Lower leg skin (tissue), 4 donors: ENCODE measurements around the gene BCAT1. TPM values are rescaled to one million over a fixed set of nuclear protein-coding genes. Genes with fewer than 3 reads are reported as not detected.
"Not testable (repeated sequence)": the region's sequence is repeated elsewhere in the genome, so short reads cannot be mapped to it uniquely, and the experiment has no call there.

ENCODE experiments used
- DNase-seq, 2 donors: peaks; one replicate each; pipeline ENCODE4 v3.0.0-alpha.2; 2019; ENCODE audit warnings: low spot score in 2 of 2
- H3K4me3 ChIP-seq: fragments of 200-600 bp; sonication (generic); 2 replicates; pipeline ENCODE4 v1.5.1; 2017; ENCODE audit warnings: mild to moderate bottlenecking, low read depth; ENCODE audit not compliant: poor library complexity, severe bottlenecking
- POLR2A ChIP-seq, 2 donors: fragments of 450-650 bp; IDR thresholded peaks; one replicate each; pipeline ENCODE4 v1.6.1; 2016 to 2017; ENCODE audit warnings: antibody characterized with exemption in 2 of 2, mild to moderate bottlenecking in 1 of 2, moderate library complexity in 1 of 2
- WGBS, 2 donors: methylation state at CpG; one replicate each; pipeline ENCODE4 v1.1.5; 2018; 5-methylcytosine and 5-hydroxymethylcytosine counted together
- intact Hi-C: fragments of 100-400 bp; cut with DNase I; formaldehyde crosslinking; loops from one replicate; pipeline ENCODE4 v1.15.0; 2023; ENCODE audit warnings: low total_unique reads
- total RNA-seq, 4 donors: library from RNA; depleted of rRNA; stranded (reverse); fragments of >200 nt; gene quantifications; one replicate each; pipeline ENCODE4 v1.1.0, GENCODE V29; 2016
- TF ChIP-seq, protein P1 (sequence below), 3 donors: fragments of 450-650 bp; IDR thresholded peaks; one replicate each; pipeline ENCODE4 v1.5.1; 2016; ENCODE audit warnings: antibody characterized with exemption in 3 of 3, mild to moderate bottlenecking in 3 of 3, moderate library complexity in 2 of 3

The BCAT1 gene
- total RNA-seq, 4 donors from 2014 or later: 1.0 to 4.6 (median 2.8) TPM

DNA sequence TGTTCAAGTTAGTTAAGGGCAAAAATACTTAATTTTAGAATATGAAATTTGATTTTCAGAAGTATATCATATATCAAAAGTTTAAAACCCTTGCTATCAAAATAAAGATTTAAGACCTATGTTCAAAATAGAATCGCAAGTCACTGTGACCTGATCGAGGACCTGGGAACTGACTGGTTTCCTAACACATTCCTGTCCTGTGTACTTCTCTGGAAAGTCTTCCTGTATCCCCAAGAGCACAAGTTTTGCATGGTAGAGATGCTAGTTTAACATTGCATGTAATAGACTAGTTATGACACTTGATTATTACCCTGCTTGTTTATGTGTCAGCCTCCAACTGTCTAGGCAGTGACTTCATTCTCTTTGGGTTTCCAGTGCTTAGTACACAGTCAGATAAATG is 30.3 kb downstream of the BCAT1 start:
- TF ChIP-seq POLR2A (IDR thresholded peaks at IDR 0.05): no peak
- TF ChIP-seq, protein P1, sequence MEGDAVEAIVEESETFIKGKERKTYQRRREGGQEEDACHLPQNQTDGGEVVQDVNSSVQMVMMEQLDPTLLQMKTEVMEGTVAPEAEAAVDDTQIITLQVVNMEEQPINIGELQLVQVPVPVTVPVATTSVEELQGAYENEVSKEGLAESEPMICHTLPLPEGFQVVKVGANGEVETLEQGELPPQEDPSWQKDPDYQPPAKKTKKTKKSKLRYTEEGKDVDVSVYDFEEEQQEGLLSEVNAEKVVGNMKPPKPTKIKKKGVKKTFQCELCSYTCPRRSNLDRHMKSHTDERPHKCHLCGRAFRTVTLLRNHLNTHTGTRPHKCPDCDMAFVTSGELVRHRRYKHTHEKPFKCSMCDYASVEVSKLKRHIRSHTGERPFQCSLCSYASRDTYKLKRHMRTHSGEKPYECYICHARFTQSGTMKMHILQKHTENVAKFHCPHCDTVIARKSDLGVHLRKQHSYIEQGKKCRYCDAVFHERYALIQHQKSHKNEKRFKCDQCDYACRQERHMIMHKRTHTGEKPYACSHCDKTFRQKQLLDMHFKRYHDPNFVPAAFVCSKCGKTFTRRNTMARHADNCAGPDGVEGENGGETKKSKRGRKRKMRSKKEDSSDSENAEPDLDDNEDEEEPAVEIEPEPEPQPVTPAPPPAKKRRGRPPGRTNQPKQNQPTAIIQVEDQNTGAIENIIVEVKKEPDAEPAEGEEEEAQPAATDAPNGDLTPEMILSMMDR (IDR thresholded peaks at IDR 0.05): no peak
- H3K4me3 ChIP-seq: no peak overlapping the region
- WGBS, 2 donors: 35 to 39% methylated on average over 2 of the region's 2 CpGs
- DNase-seq: no peak
- intact Hi-C loops: no loop called here

DNA sequence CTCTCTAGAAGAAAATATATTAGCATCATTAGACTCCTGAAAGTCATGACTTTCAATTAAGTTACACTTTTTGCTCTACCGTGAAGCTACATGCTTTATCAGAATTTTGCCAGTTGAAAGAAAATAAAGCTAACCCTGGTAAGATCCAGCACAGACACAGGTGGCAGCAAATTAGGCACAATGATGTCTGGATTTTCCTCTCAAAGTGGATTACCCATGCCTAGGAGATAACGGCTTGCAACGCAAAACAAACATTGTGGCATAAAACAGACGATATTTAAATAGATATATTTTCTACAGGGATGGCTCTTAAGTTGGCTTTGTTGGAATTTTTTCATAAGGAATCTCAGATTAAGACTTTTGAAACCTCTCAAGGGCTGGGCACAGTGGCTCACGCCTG is 33.4 kb downstream of the BCAT1 start:
- DNase-seq: no peak
- 86 to 87% methylated on average over 5 of the region's 5 CpGs for WGBS, 2 donors
- TF ChIP-seq POLR2A (IDR thresholded peaks at IDR 0.05): no peak
- TF ChIP-seq, protein P1 (IDR thresholded peaks at IDR 0.05): no peak
- no peak overlapping the region for H3K4me3 ChIP-seq
- intact Hi-C loops: no loop called here

DNA sequence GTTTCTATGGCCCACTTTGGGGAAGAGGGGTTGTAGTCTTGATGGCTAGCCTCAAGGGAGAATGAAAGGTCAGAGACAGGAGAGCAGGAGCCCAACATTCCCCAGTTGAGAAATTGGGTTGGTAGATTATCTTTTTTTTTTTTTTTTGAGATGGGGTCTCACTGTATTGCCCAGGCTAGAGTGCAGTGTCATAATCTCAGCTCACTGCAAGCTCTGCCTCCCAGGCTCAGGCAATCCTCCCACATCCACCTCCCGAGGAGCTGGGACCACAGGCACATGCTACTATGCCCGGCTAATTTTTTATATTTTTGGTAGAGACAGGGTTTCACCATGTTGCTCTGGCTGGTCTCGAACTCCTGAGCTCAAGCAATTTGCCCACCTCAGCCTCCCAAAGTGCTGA is 34.9 kb downstream of the BCAT1 start:
- WGBS, 2 donors: 91 to 96% methylated on average over 3 of the region's 3 CpGs
- TF ChIP-seq, protein P1 (IDR thresholded peaks at IDR 0.05): no peak
- no peak for TF ChIP-seq POLR2A (IDR thresholded peaks at IDR 0.05)
- no peak for DNase-seq
- intact Hi-C loops: no loop called here
- no peak overlapping the region for H3K4me3 ChIP-seq

DNA sequence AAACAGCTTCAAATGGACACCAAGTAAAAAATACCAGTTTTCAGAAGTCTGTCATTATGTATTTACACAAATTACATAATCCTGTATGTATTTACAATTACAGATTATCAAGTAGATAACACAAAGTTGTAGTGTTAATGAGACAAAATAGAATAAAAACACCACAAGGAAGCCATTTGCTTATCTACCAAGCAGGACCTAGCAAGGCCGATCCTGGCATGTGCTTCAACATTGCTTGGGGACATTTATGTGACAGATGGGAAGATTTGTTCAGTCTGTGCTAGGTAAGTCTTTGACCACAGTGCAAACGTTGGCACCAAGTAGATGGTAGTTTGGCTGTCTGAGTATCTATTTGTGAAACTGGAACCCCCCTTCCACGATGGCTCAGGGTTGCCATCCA is 35.8 kb downstream of the BCAT1 start:
- no peak overlapping the region for H3K4me3 ChIP-seq
- DNase-seq: no peak
- TF ChIP-seq, protein P1 (IDR thresholded peaks at IDR 0.05): no peak
- no peak for TF ChIP-seq POLR2A (IDR thresholded peaks at IDR 0.05)
- WGBS, 2 donors: 67 to 75% methylated on average over 3 of the region's 3 CpGs
- intact Hi-C loops: no loop called here

DNA sequence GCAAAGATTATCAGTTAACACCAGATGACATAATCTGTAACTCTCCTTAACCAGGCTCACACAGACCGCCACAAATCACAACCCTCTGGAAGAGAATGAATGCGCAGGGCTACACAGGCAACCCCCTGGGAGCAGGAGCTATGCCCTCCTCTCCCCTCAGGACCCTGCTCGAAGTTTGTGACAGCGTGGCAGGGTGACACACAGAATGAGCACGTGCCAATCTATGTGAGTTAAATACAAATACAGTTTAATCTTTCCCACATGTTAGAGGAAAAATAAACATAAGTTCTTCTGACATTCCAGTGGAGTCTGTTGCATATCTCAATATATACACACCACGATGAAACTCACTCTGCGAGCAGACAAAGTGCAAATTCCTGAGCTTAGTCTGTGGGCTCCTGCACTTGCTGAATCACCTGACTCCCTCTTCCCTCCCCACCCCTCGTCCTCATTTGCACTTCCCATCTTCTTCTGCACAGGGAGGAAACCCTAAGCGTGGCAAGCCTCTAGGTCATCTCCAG is 37.6 kb downstream of the BCAT1 start:
- DNase-seq: no peak
- WGBS, 2 donors: 62 to 64% methylated on average over 9 of the region's 9 CpGs
- TF ChIP-seq, protein P1 (IDR thresholded peaks at IDR 0.05): no peak
- TF ChIP-seq POLR2A (IDR thresholded peaks at IDR 0.05): no peak
- intact Hi-C loops: no loop called here
- no peak overlapping the region for H3K4me3 ChIP-seq

DNA sequence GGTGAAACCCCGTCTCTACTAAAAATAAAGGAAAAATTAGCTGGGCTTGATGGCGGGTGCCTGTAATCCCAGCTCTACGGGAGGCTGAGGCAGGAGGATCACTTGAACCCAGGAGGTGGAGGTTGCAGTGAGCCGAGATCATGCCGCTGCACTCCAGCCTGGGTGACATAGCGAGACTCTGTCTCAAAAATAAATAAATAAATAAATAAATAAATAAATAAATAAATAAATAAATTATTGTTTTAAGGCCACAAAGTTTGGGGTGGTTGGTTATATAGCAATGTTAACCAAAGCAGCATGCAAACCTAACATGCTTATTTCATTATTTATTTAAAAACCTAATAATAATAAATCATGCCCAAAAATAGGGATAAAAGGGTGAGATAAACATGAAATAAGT is 38.7 kb downstream of the BCAT1 start:
- DNase-seq, intact Hi-C loops, H3K4me3 ChIP-seq: not testable (repeated sequence)
- 98 to 100% methylated on average over 6 of the region's 6 CpGs for WGBS, 2 donors
